ENCODE measurements around the gene RANBP1. TPM values are rescaled to one million over a fixed set of nuclear protein-coding genes. Genes with fewer than 3 reads are reported as not detected.

Gene RANBP1
- total and polyA plus RNA-seq, 2 of the 13 experiments (the other 11 are each of a cell fraction or from before 2014, with no cell fraction given) = 181 to 492 TPM

DNA sequence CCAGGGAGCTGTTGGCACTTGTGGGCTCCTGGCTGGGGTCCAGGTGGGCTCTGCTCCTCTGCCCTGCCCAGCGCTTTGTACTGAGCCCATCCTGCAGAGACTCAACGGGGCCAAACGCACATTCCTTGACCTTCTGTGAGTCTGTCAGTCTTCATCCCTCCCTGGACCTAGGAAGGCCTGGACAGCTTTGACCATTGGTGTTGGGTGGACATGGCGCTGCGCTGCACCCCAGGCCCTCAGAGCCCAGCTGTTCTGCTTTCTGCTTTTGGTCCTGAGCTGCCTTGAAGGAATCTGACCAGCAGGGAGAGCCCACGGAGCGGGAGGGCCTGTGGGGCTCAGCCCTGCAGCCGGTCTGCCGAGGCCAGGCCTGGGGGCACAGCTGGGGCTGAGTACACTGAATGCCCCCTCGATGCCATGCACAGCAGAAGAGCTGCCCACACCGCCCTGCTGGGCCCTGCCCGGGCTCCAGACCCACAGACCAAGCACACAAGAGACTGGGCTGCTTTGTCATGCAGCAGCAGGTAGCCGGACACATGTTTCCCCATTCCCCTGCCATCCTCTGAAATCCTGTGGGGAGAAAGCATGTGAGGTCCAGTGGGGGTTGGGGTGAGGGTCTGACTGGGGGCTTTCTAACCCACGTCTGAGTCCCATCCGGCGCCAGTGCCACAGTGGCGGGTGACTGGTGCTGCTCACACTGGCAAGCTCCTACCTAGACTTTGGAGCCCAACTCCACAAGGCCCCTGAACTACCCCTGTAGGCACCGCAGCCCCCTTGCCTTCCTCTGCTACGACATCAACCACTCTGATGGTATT is 59.1 kb downstream of the RANBP1 start (continued):
- TF ChIP-seq, protein P1, sequence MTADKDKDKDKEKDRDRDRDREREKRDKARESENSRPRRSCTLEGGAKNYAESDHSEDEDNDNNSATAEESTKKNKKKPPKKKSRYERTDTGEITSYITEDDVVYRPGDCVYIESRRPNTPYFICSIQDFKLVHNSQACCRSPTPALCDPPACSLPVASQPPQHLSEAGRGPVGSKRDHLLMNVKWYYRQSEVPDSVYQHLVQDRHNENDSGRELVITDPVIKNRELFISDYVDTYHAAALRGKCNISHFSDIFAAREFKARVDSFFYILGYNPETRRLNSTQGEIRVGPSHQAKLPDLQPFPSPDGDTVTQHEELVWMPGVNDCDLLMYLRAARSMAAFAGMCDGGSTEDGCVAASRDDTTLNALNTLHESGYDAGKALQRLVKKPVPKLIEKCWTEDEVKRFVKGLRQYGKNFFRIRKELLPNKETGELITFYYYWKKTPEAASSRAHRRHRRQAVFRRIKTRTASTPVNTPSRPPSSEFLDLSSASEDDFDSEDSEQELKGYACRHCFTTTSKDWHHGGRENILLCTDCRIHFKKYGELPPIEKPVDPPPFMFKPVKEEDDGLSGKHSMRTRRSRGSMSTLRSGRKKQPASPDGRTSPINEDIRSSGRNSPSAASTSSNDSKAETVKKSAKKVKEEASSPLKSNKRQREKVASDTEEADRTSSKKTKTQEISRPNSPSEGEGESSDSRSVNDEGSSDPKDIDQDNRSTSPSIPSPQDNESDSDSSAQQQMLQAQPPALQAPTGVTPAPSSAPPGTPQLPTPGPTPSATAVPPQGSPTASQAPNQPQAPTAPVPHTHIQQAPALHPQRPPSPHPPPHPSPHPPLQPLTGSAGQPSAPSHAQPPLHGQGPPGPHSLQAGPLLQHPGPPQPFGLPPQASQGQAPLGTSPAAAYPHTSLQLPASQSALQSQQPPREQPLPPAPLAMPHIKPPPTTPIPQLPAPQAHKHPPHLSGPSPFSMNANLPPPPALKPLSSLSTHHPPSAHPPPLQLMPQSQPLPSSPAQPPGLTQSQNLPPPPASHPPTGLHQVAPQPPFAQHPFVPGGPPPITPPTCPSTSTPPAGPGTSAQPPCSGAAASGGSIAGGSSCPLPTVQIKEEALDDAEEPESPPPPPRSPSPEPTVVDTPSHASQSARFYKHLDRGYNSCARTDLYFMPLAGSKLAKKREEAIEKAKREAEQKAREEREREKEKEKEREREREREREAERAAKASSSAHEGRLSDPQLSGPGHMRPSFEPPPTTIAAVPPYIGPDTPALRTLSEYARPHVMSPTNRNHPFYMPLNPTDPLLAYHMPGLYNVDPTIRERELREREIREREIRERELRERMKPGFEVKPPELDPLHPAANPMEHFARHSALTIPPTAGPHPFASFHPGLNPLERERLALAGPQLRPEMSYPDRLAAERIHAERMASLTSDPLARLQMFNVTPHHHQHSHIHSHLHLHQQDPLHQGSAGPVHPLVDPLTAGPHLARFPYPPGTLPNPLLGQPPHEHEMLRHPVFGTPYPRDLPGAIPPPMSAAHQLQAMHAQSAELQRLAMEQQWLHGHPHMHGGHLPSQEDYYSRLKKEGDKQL (CRISPR knock-in tag; IDR thresholded peaks at IDR 0.05; ENCODE audit: low read depth) = no peak
- TF ChIP-seq, protein P2, sequence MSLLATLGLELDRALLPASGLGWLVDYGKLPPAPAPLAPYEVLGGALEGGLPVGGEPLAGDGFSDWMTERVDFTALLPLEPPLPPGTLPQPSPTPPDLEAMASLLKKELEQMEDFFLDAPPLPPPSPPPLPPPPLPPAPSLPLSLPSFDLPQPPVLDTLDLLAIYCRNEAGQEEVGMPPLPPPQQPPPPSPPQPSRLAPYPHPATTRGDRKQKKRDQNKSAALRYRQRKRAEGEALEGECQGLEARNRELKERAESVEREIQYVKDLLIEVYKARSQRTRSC (CRISPR knock-in tag; IDR thresholded peaks at IDR 0.05; ENCODE audit: low read depth) = no peak
- TF ChIP-seq, protein P3, sequence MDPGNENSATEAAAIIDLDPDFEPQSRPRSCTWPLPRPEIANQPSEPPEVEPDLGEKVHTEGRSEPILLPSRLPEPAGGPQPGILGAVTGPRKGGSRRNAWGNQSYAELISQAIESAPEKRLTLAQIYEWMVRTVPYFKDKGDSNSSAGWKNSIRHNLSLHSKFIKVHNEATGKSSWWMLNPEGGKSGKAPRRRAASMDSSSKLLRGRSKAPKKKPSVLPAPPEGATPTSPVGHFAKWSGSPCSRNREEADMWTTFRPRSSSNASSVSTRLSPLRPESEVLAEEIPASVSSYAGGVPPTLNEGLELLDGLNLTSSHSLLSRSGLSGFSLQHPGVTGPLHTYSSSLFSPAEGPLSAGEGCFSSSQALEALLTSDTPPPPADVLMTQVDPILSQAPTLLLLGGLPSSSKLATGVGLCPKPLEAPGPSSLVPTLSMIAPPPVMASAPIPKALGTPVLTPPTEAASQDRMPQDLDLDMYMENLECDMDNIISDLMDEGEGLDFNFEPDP (CRISPR knock-in tag; conservative IDR thresholded peaks at IDR 0.05) = 0 out of 2 replicates have a peak, but pooled peaks have one; percentile 15
- no peak for TF ChIP-seq RBM39 (IDR thresholded peaks at IDR 0.05; ENCODE audit: low read depth, low read length, poor library complexity, severe bottlenecking)
- TF ChIP-seq, protein P4, sequence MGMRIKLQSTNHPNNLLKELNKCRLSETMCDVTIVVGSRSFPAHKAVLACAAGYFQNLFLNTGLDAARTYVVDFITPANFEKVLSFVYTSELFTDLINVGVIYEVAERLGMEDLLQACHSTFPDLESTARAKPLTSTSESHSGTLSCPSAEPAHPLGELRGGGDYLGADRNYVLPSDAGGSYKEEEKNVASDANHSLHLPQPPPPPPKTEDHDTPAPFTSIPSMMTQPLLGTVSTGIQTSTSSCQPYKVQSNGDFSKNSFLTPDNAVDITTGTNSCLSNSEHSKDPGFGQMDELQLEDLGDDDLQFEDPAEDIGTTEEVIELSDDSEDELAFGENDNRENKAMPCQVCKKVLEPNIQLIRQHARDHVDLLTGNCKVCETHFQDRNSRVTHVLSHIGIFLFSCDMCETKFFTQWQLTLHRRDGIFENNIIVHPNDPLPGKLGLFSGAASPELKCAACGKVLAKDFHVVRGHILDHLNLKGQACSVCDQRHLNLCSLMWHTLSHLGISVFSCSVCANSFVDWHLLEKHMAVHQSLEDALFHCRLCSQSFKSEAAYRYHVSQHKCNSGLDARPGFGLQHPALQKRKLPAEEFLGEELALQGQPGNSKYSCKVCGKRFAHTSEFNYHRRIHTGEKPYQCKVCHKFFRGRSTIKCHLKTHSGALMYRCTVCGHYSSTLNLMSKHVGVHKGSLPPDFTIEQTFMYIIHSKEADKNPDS (CRISPR knock-in tag; IDR thresholded peaks at IDR 0.05) = no peak
- TF ChIP-seq RAD21 (CRISPR knock-in tag; IDR thresholded peaks at IDR 0.05) = 0 out of 2 replicates have a peak, but pooled peaks have one; percentile 40
